Small intestine (tissue), 7 donors: ENCODE measurements around the gene UPK3A. TPM values are rescaled to one million over a fixed set of nuclear protein-coding genes. Genes with fewer than 3 reads are reported as not detected.
"Not testable (repeated sequence)": the region's sequence is repeated elsewhere in the genome, so short reads cannot be mapped to it uniquely, and the experiment has no call there.

Experiments used
- DNase-seq, 2 donors: peaks; one replicate each; pipeline versions ENCODE4 v3.0.0 to v3.0.0-alpha.2; 2013
- FAIRE-seq: peaks from 2 replicates; lab custom pipeline; 2012; peaks lifted over from hg19 to GRCh38; lab: Jason Lieb, UNC
- H3K27ac ChIP-seq, 3 donors: one replicate each; pipeline ENCODE4 v1.5.1; 2013; ENCODE audit warnings: low read length in 2 of 3, mild to moderate bottlenecking in 2 of 3, control low read depth in 1 of 3, inconsistent platforms in 1 of 3, low read depth in 1 of 3, moderate library complexity in 1 of 3
- H3K27me3 ChIP-seq, 3 donors: one replicate each; pipeline ENCODE4 v1.6.1; 2013; ENCODE audit warnings: low read length in 3 of 3, inconsistent platforms in 1 of 3; ENCODE audit not compliant: control insufficient read depth in 3 of 3, insufficient read depth in 3 of 3
- H3K36me3 ChIP-seq, 3 donors: one replicate each; pipeline ENCODE4 v1.6.1; 2013; ENCODE audit warnings: low read length in 3 of 3, inconsistent platforms in 1 of 3, low read depth in 1 of 3, mild to moderate bottlenecking in 1 of 3, moderate library complexity in 1 of 3; ENCODE audit not compliant: control insufficient read depth in 3 of 3, insufficient read depth in 2 of 3
- H3K4me1 ChIP-seq, 3 donors: one replicate each; pipeline ENCODE4 v1.6.1; 2013; ENCODE audit warnings: low read length in 2 of 3, inconsistent platforms in 1 of 3, low read depth in 1 of 3, mild to moderate bottlenecking in 1 of 3, moderate library complexity in 1 of 3; ENCODE audit not compliant: control insufficient read depth in 3 of 3, insufficient read depth in 2 of 3
- H3K4me3 ChIP-seq, 3 donors: one replicate each; pipeline ENCODE4 v1.5.1; 2013; ENCODE audit warnings: low read length in 3 of 3, control low read depth in 1 of 3, inconsistent platforms in 1 of 3, low read depth in 1 of 3, mild to moderate bottlenecking in 1 of 3, moderate library complexity in 1 of 3
- H3K9me3 ChIP-seq, 2 donors: one replicate each; pipeline ENCODE4 v1.6.1; 2013; ENCODE audit warnings: low read depth in 1 of 2, low read length in 1 of 2; ENCODE audit not compliant: control insufficient read depth in 2 of 2, insufficient read depth in 1 of 2
- WGBS, 3 donors: extraction: QIAGEN DNeasy Blood & Tissue Kit; methylation state at CpG; one replicate each; pipeline ENCODE4 v1.1.7; 2013; 5-methylcytosine and 5-hydroxymethylcytosine counted together
- polyA plus RNA-seq, 4 donors: library from polyadenylated mRNA; stranded (reverse) in 3 of 4; unstranded in 1 of 4; fragments of 200-250 nt in 3 of 4; fragments of 120-200 nt in 1 of 4; gene quantifications; one replicate each; pipeline versions ENCODE4 v1.2.1 to v1.2.3, GENCODE V29; 2013
- donor health status: healthy with polysubstance abuse.
- donor health status: control.
- donor health status: control.
- donor health status: Bipolar disorder and iron deficiency.
- donor health status: healthy.

The UPK3A gene
- polyA plus RNA-seq, 4 donors, result 0.36 to 306 TPM; not detected in 2

DNA sequence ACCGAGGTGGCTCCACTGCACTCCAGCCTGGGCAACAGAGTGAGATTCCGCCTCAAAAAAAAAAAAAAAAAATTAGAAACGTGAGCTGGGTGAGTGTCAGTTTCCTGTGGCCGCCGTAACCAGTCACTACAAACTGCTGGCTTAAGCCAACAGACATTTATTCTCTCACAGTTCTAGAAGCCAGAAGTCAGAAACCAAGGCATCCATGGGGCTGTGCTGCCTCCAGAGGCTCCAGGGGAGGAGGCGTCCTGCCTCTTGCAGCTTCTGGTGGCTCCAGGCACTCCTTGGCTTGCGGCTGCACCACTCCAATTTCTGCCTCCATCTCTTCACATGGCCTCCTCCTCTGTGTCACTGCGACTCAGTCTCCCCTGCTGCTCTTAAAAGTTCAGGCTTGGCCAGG, 32.9 kb upstream of the UPK3A start:
- H3K9me3 ChIP-seq, result no peaks in the 10 kb centered on the region
- WGBS, 3 donors, result 74 to 86% (median 81%) methylated on average over 8 of the region's 8 CpGs

GRCh38 chr22:45253039-45253641, 31.6 kb upstream of the UPK3A start:
- no peaks in the 10 kb centered on the region for H3K9me3 ChIP-seq
- H3K27me3 ChIP-seq, result no peaks in the 10 kb centered on the region
- DNase-seq, result no peak
- 78 to 89% (median 87%) methylated on average over 10 of the region's 10 CpGs for WGBS, 3 donors
- H3K27ac ChIP-seq, result no peak overlapping the region
- no peaks in the 10 kb centered on the region for H3K36me3 ChIP-seq
- peaks cover 0 to 6% (median 0%) of the 10 kb centered on the region in 3 donors for H3K4me1 ChIP-seq
- FAIRE-seq, result no peak
- H3K4me3 ChIP-seq, result no peak overlapping the region

More for the DNA sequence above, 32.9 kb upstream of the UPK3A start:
- Histone ChIP-seq H3K36me3 (no peaks in the 10 kb centered on the region), H3K27ac (no peak overlapping the region), H3K27me3 (no peaks in the 10 kb centered on the region), H3K4me1 (peaks cover 0 to 6% (median 6%) of the 10 kb centered on the region in 3 donors), H3K4me3 (no peak overlapping the region)
- FAIRE-seq (no peak), DNase-seq (no peak)

DNA sequence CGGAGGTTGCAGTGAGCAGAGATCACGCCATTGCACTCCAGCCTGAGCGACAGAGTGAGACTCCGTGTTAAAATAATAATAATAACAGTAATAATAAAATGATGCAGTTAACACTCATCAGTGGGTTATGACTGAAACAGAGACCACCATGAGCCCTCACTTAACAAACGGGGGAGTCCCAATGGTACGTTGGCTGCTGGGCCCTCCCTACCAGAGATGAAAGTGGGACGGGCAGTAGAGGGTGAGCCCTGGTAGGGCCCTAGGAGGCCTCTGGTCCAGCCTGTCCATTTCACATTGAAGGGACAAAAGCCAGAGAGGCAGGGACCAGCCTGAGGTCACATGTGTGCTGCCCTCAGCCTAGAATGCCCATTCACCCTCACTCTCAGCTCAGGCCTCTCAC, 30.4 kb upstream of the UPK3A start:
- WGBS, 3 donors, result 71 to 91% (median 90%) methylated on average over 6 to 7 of the region's 7 CpGs
- Histone ChIP-seq H3K4me1 (no peaks in the 10 kb centered on the region), H3K9me3 (no peaks in the 10 kb centered on the region), H3K36me3 (no peaks in the 10 kb centered on the region), H3K27me3 (no peaks in the 10 kb centered on the region), H3K4me3 (no peak overlapping the region), H3K27ac (peak overlapping the region in 1 of 3 donors; percentile 44)
- no peak for FAIRE-seq
- DNase-seq, result no peak

DNA sequence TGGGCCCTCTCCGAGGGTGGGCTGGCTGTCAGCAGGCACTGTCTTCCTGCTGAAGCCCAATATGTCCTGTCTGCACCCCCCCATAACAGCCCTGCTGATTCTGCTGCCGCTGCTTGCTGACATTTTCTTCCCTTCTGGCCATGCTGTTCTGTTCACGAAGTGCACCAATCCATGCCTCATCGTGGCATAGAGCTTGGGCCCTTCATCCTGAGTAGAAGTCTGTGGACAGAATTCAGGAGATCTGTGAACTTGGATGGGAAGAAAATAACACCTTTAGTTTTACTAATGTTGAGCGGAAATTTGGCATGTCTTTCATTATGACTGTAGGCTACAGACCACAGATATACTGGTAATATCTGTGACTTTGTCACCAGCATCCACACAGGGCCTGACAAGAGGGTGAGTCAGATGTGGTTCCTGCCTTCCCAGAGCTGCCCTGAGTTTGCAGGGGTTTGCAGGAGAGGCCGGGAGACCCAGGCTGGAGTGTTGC, 29.9 kb upstream of the UPK3A start:
- 68 to 87% (median 75%) methylated on average over 6 of the region's 6 CpGs for WGBS, 3 donors
- Histone ChIP-seq H3K27me3 (no peaks in the 10 kb centered on the region), H3K36me3 (no peaks in the 10 kb centered on the region), H3K27ac (peak overlapping the region in 1 of 3 donors; percentile 44), H3K4me3 (no peak overlapping the region), H3K9me3 (no peaks in the 10 kb centered on the region), H3K4me1 (no peaks in the 10 kb centered on the region)
- FAIRE-seq (no peak), DNase-seq (no peak)

DNA sequence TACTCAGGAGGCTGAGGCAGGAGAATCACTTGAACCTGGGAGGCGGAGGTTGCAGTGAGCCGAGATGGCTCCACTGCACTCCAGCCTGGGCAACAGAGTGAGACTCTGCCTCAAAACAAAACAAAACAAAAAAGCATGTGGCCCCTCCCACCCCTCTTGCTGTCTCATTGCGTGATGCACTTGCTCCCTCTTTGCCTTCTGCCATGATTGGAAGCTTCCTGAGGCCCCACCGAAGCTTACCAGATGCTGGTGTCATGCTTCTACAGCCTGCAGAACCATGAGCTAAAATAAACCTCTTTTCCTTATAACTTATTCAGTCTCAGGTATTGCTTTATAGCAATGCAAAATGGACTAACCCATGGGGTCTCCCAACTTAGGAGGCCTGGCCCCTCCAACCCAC, 26.8 kb upstream of the UPK3A start:
- H3K9me3 ChIP-seq, H3K27me3 ChIP-seq, DNase-seq, H3K4me3 ChIP-seq, H3K4me1 ChIP-seq, H3K27ac ChIP-seq, H3K36me3 ChIP-seq, FAIRE-seq: not testable (repeated sequence)
- 90 to 94% (median 90%) methylated on average over 4 of the region's 4 CpGs for WGBS, 3 donors

- FAIRE-seq (no peak), DNase-seq (no peak)
- Histone ChIP-seq H3K4me1 (peaks cover 0 to 5% (median 0%) of the 10 kb centered on the region in 3 donors), H3K27me3 (no peaks in the 10 kb centered on the region), H3K9me3 (no peaks in the 10 kb centered on the region), H3K4me3 (no peak overlapping the region), H3K36me3 (no peaks in the 10 kb centered on the region), H3K27ac (no peak overlapping the region)
- 71 to 84% (median 76%) methylated on average over 10 of the region's 10 CpGs for WGBS, 3 donors
These were observed 24.9 kb upstream of the UPK3A start for GRCh38 chr22:45259754-45260394.

GRCh38 chr22:45260395-45260759, 24.4 kb upstream of the UPK3A start:
- not testable (repeated sequence) for H3K4me3 ChIP-seq, H3K36me3 ChIP-seq

DNA sequence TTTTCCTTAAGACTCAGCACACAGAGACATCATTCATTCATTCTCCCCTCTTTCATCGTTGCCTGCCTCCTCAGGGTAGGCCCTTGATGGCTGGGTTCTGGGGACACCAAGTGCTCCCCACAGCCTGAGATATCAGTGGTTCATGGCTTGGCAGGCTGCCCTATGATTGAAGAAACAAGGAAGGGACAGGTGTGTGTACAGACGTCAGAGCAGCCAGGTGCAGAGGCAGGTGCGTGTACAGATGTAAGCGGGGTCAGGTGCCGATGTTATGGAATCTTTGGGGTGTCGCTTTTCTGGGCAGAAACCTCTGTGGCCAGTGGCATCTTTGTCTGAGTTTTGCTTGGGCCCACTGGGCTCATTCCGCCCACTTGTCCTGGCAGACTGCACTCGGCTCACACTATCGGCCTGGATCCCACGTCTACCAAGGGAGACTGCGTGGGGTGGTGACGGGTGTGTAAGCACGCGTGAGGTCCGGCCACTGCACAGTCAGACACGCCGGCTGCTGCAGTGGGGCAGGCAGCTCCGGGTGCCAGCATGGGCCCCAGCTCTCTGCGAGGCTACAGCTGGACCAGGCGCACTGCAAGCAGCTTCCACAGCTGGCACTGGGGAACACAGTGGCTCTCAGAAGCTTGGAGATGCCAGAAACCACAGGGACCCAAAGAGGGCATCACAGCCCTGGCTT, 23.2 kb upstream of the UPK3A start:
- H3K27ac ChIP-seq, result no peak overlapping the region
- no peaks in the 10 kb centered on the region for H3K36me3 ChIP-seq
- no peak overlapping the region for H3K4me3 ChIP-seq
- FAIRE-seq (no peak), DNase-seq (peak; percentile 61 to 79)
- no peaks in the 10 kb centered on the region for H3K27me3 ChIP-seq
- peaks cover 0 to 5% (median 0%) of the 10 kb centered on the region in 3 donors for H3K4me1 ChIP-seq
- no peaks in the 10 kb centered on the region for H3K9me3 ChIP-seq
- WGBS, 3 donors, result 25 to 67% (median 49%) methylated on average over 18 to 20 of the region's 20 CpGs

More at GRCh38 chr22:45260395-45260759, 24.4 kb upstream of the UPK3A start:
- not testable (repeated sequence) for FAIRE-seq, H3K9me3 ChIP-seq, DNase-seq, H3K27ac ChIP-seq, H3K4me1 ChIP-seq, H3K27me3 ChIP-seq
- WGBS, 3 donors, result 73 to 85% (median 74%) methylated on average over 9 of the region's 9 CpGs
